Uterus (tissue), 2 donors: Measurements from ENCODE around the gene BBC3.

Source experiments
- CTCF ChIP-seq, 4 experiments: fragments of 200-600 bp in 2 of 4; fragments of 450-650 bp in 2 of 4; sonication (generic) in 2 of 4; IDR thresholded peaks; one replicate each; pipeline ENCODE4 v1.5.1; 2016 to 2019; ENCODE audit warnings: antibody characterized with exemption in 4 of 4, mild to moderate bottlenecking in 2 of 4, moderate library complexity in 1 of 4
- POLR2A ChIP-seq, 2 donors: fragments of 450-650 bp; IDR thresholded peaks; one replicate each; pipeline ENCODE4 v1.6.1; 2016; ENCODE audit warnings: antibody characterized with exemption in 2 of 2, mild to moderate bottlenecking in 1 of 2, moderate library complexity in 1 of 2

GRCh38 chr19:47269596-47269995 is 38.6 kb upstream of the BBC3 start:
- TF ChIP-seq CTCF (IDR thresholded peaks at IDR 0.05) (no peak), POLR2A (IDR thresholded peaks at IDR 0.05) (no peak)
